Dermis blood vessel endothelial cell (primary cell): ENCODE measurements around the gene SERPINB12. TPM values are rescaled to one million over a fixed set of nuclear protein-coding genes. Genes with fewer than 3 reads are reported as not detected.

Experiments
- DNase-seq: peaks from one replicate; pipeline ENCODE4 v3.0.0; 2010
- total RNA-seq: library from RNA; depleted of rRNA; stranded (reverse); fragments of >200 nt; gene quantifications from 2 replicates; pipeline ENCODE4 v1.2.3, GENCODE V29; 2014

The SERPINB12 gene
- not detected in 2 replicates for total RNA-seq

GRCh38 chr18:63542069-63542468 lies at the start of gene SERPINB12:
SERPINB12 (plus strand) TSS chr18:63542369; CDS start chr18:63556160, 13,791 bp downstream.
- DNase-seq: no peak

GRCh38 chr18:63492851-63493250 lies 49.3 kb upstream of the SERPINB12 start:
- no peak for DNase-seq

- DNase-seq: no peak
Measured at GRCh38 chr18:63495675-63496074, 46.5 kb upstream of the SERPINB12 start.

GRCh38 chr18:63505566-63506335 lies 36.4 kb upstream of the SERPINB12 start:
- peak; percentile 44 for DNase-seq

- DNase-seq: no peak
Measured at GRCh38 chr18:63506336-63506646, 35.9 kb upstream of the SERPINB12 start.

- no peak for DNase-seq
Measured at GRCh38 chr18:63508596-63508995, 33.6 kb upstream of the SERPINB12 start.

GRCh38 chr18:63511285-63511684 lies 30.9 kb upstream of the SERPINB12 start:
- peak; percentile 58 for DNase-seq

GRCh38 chr18:63514326-63514725 lies 27.8 kb upstream of the SERPINB12 start:
- DNase-seq: no peak

- no peak for DNase-seq
Measured at GRCh38 chr18:63514888-63515678, 27.1 kb upstream of the SERPINB12 start.

GRCh38 chr18:63515801-63516200 lies 26.4 kb upstream of the SERPINB12 start:
- DNase-seq: no peak

GRCh38 chr18:63518178-63519012 lies 23.8 kb upstream of the SERPINB12 start:
- peak; percentile 83 for DNase-seq

GRCh38 chr18:63520053-63520685 lies 22.0 kb upstream of the SERPINB12 start:
- no peak for DNase-seq

GRCh38 chr18:63523660-63524059 lies 18.5 kb upstream of the SERPINB12 start:
- DNase-seq: no peak

GRCh38 chr18:63527251-63527650 lies 14.9 kb upstream of the SERPINB12 start:
- DNase-seq: no peak

GRCh38 chr18:63528863-63529492 lies 13.2 kb upstream of the SERPINB12 start:
- no peak for DNase-seq

GRCh38 chr18:63532471-63532870 lies 9.7 kb upstream of the SERPINB12 start:
- no peak for DNase-seq

GRCh38 chr18:63534615-63535014 lies 7.6 kb upstream of the SERPINB12 start:
- DNase-seq: no peak

- no peak for DNase-seq
Measured at GRCh38 chr18:63539904-63540510, 2.2 kb upstream of the SERPINB12 start.

- DNase-seq: no peak
Measured at GRCh38 chr18:63544017-63544416, 1.8 kb downstream of the SERPINB12 start.

GRCh38 chr18:63545000-63545399 lies 2.8 kb downstream of the SERPINB12 start:
- DNase-seq: no peak

GRCh38 chr18:63550068-63550467 lies 7.9 kb downstream of the SERPINB12 start:
- DNase-seq: no peak

- DNase-seq: no peak
Measured at GRCh38 chr18:63551769-63552168, 9.6 kb downstream of the SERPINB12 start.
